Fibroblast of lung (primary cell): ENCODE data around the gene STK10. TPM values are rescaled to one million over a fixed set of nuclear protein-coding genes. Genes with fewer than 3 reads are reported as not detected.

ENCODE experiments used
- DNase-seq, 2 donors: peaks; one replicate each; pipeline versions ENCODE4 v3.0.0 to v3.0.0-alpha.2; 2010; ENCODE audit warnings: low read depth in 2 of 2
- H2AFZ ChIP-seq: 2 replicates; pipeline ENCODE4 v1.5.1; 2012; ENCODE audit warnings: low read length, control low read depth, inconsistent platforms
- H3K27ac ChIP-seq: 2 replicates; pipeline ENCODE4 v1.5.1; 2011; ENCODE audit warnings: low read length, control low read depth; ENCODE audit not compliant: insufficient read depth
- H3K27me3 ChIP-seq: 2 replicates; pipeline ENCODE4 v1.5.1; 2011; ENCODE audit warnings: mild to moderate bottlenecking, low read length; ENCODE audit not compliant: control insufficient read depth, insufficient read depth
- H3K36me3 ChIP-seq: 2 replicates; pipeline ENCODE4 v1.5.1; 2011; ENCODE audit warnings: low read length; ENCODE audit not compliant: control insufficient read depth, insufficient read depth
- H3K4me1 ChIP-seq: 2 replicates; pipeline ENCODE4 v1.5.1; 2011; ENCODE audit warnings: low read length; ENCODE audit not compliant: control insufficient read depth, insufficient read depth; ENCODE audit errors: extremely low read depth
- H3K4me2 ChIP-seq: 2 replicates; pipeline ENCODE4 v1.5.1; 2011; ENCODE audit warnings: low read length, control low read depth; ENCODE audit not compliant: insufficient read depth; ENCODE audit errors: extremely low read depth
- H3K4me3 ChIP-seq, 4 experiments: fragments of 200-600 bp in 1 of 4; sonication (generic) in 1 of 4; replicated peaks in 1 of 4; 2 replicates each; pipeline ENCODE4 v1.5.1; 2011 to 2016; ENCODE audit warnings: low read length in 4 of 4, low read depth in 3 of 4, mild to moderate bottlenecking in 3 of 4, control low read depth in 2 of 4, inconsistent platforms in 1 of 4, mixed read lengths in 1 of 4; ENCODE audit not compliant: insufficient read depth in 1 of 4; ENCODE audit errors: control extremely low read depth in 1 of 4
- H3K79me2 ChIP-seq: 2 replicates; pipeline ENCODE4 v1.5.1; 2012; ENCODE audit warnings: mild to moderate bottlenecking, low read length, inconsistent platforms; ENCODE audit not compliant: control insufficient read depth, insufficient read depth
- H3K9ac ChIP-seq: 2 replicates; pipeline ENCODE4 v1.5.1; 2011; ENCODE audit warnings: mild to moderate bottlenecking, low read length, control low read depth; ENCODE audit not compliant: insufficient read depth
- H3K9me3 ChIP-seq: 2 replicates; pipeline ENCODE4 v1.5.1; 2012; ENCODE audit warnings: low read depth, low read length; ENCODE audit not compliant: control insufficient read depth, insufficient read depth
- H4K20me1 ChIP-seq: 2 replicates; pipeline ENCODE4 v1.5.1; 2011; ENCODE audit warnings: low read length; ENCODE audit not compliant: control insufficient read depth, insufficient read depth; ENCODE audit errors: extremely low read depth
- CTCF ChIP-seq, 2 donors: IDR thresholded peaks in 1 of 2; conservative IDR thresholded peaks in 1 of 2; 1 replicate in 1 of 2; 2 replicates in 1 of 2; pipeline ENCODE4 v1.5.1; 2011 to 2012; ENCODE audit warnings: low read length in 2 of 2, control low read depth in 1 of 2, inconsistent platforms in 1 of 2, low read depth in 1 of 2, mild to moderate bottlenecking in 1 of 2
- EZH2 ChIP-seq: IDR thresholded peaks from 2 replicates; pipeline ENCODE4 v1.5.1; 2012; ENCODE audit warnings: low read length, control low read depth, mild to moderate bottlenecking; ENCODE audit errors: missing control alignments
- polyA plus RNA-seq, 2 donors: library from polyadenylated mRNA; depleted of rRNA in 1 of 2; stranded (reverse) in 1 of 2; unstranded in 1 of 2; fragments of >200 nt; gene quantifications; 2 replicates each; pipeline ENCODE4 v1.2.1, GENCODE V29; 2011 to 2012; ENCODE audit warnings: missing spikeins in 1 of 2
- total RNA-seq: library from RNA; depleted of rRNA; stranded (reverse); fragments of >200 nt; gene quantifications from 2 replicates; pipeline ENCODE4 v1.2.1, GENCODE V29; 2014

Gene STK10
- total and polyA plus RNA-seq, 2 donors (not counting 1 experiment from before 2014, with no cell fraction given) = 8.9 to 16.0 TPM

- no peak overlapping the region for H3K27ac ChIP-seq
- TF ChIP-seq EZH2 (no peak), CTCF (conservative IDR thresholded peaks at IDR 0.05 in 1 of 2, IDR thresholded peaks at IDR 0.05 in 1 of 2; ENCODE audit: low read depth in 1 of 2, low read length in 2 of 2) (no peak)
- H3K79me2 ChIP-seq = peaks cover 8% of the 10 kb centered on the region
- no peaks in the 10 kb centered on the region for H4K20me1 ChIP-seq
- no peak overlapping the region for H2AFZ ChIP-seq
- no peak overlapping the region for H3K9ac ChIP-seq
- H3K4me3 ChIP-seq = no peak overlapping the region
- H3K36me3 ChIP-seq = no peaks in the 10 kb centered on the region
- no peak for DNase-seq
- H3K9me3 ChIP-seq = no peaks in the 10 kb centered on the region
- no peaks in the 10 kb centered on the region for H3K27me3 ChIP-seq
- no peaks in the 10 kb centered on the region for H3K4me1 ChIP-seq
- H3K4me2 ChIP-seq = no peak overlapping the region
Measured at GRCh38 chr5:172141949-172142319, 46.1 kb downstream of the STK10 start.

GRCh38 chr5:172140866-172141265 lies 47.2 kb downstream of the STK10 start:
- Histone ChIP-seq H3K36me3 (no peaks in the 10 kb centered on the region), H3K27me3 (no peaks in the 10 kb centered on the region), H3K79me2 (peaks cover 6% of the 10 kb centered on the region), H3K4me1 (no peaks in the 10 kb centered on the region), H4K20me1 (no peaks in the 10 kb centered on the region), H3K9me3 (no peaks in the 10 kb centered on the region), H3K9ac (no peak overlapping the region), H3K4me3 (no peak overlapping the region), H3K27ac (no peak overlapping the region), H3K4me2 (no peak overlapping the region), H2AFZ (no peak overlapping the region)
- DNase-seq = no peak
- no peak for TF ChIP-seq EZH2
- no peak for TF ChIP-seq CTCF (conservative IDR thresholded peaks at IDR 0.05 in 1 of 2, IDR thresholded peaks at IDR 0.05 in 1 of 2; ENCODE audit: low read depth in 1 of 2, low read length in 2 of 2)

- no peak overlapping the region for H3K4me3 ChIP-seq
- no peaks in the 10 kb centered on the region for H3K36me3 ChIP-seq
- no peaks in the 10 kb centered on the region for H3K9me3 ChIP-seq
- H4K20me1 ChIP-seq = no peaks in the 10 kb centered on the region
- no peak overlapping the region for H2AFZ ChIP-seq
- no peak for DNase-seq
- no peak for TF ChIP-seq EZH2
- TF ChIP-seq CTCF (conservative IDR thresholded peaks at IDR 0.05 in 1 of 2, IDR thresholded peaks at IDR 0.05 in 1 of 2; ENCODE audit: low read depth in 1 of 2, low read length in 2 of 2) = no peak
- H3K79me2 ChIP-seq = peaks cover 5% of the 10 kb centered on the region
- no peak overlapping the region for H3K4me2 ChIP-seq
- no peaks in the 10 kb centered on the region for H3K4me1 ChIP-seq
- no peak overlapping the region for H3K9ac ChIP-seq
- H3K27me3 ChIP-seq = no peaks in the 10 kb centered on the region
- no peak overlapping the region for H3K27ac ChIP-seq
Measured at GRCh38 chr5:172140120-172140519, 47.9 kb downstream of the STK10 start.
